Anterior cingulate cortex (tissue), 58 donors: ENCODE measurements around the gene PIF1.
"Not testable (repeated sequence)": the region's sequence is repeated elsewhere in the genome, so short reads cannot be mapped to it uniquely, and the experiment has no call there.

Source experiments
- DNase-seq, 58 donors: peaks; one replicate each; lab custom pipeline; 2025; lab: John Stamatoyannopoulos, UW

Gene PIF1

DNA sequence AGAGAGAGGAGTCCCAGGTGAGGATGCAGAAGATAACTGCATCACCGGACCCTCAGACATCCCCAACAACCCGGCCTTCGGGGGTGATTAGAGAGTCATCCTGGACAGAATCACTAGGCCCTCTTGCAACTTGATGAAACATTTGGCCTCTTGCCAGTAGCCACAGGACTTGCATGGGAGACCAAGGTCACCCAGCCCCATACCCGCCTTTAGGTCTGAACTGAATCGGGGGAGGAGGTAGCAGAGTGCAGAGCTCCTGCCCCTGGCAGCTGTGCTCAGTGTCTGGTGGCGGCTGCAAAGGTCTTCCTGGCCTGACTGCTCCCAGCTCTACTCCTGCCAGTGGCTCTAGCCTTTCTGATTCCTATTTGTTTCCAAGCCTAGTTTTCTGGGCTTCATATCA, 12.4 kb downstream of the PIF1 start:
- DNase-seq, result no peak

DNA sequence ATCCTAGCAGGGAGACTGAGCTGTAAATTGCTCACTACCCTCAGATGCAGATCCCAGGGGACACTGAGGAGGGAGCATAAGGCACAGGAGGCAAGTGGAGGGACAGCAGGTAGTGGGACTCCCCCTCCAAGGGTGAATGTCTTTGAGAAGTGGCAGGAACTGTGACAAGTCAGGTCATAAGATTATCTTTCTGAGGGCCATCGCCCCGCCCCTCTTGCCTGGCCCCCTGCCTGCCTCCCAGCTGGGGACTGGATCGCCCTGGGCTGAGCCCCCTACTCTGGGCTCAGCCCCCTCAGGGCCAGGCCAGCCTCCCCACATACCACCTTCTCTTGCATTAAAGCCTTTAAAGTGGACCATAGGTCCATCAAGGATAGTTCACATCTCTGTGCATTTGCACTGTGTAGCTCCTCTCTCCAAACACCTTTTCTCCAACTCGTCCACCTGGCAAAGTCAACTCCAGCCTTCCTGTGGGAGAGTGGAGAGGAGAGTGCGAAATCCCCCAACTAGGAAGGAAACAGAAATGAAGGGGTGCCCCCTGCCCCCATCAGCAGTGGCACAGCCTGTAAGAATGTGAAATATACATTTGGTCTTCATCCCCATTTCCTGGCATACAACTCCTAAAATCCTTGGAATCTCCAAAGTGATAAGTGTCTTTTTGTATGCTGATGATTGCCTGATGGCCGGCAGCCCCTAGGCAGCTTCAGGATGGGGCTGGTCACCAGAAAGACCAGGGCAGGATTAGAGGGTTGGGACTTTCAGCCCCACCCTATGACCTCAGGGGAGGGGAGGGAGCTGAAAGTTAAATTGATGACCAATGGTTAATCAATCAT, 14.7 kb downstream of the PIF1 start:
- no peak for DNase-seq

DNA sequence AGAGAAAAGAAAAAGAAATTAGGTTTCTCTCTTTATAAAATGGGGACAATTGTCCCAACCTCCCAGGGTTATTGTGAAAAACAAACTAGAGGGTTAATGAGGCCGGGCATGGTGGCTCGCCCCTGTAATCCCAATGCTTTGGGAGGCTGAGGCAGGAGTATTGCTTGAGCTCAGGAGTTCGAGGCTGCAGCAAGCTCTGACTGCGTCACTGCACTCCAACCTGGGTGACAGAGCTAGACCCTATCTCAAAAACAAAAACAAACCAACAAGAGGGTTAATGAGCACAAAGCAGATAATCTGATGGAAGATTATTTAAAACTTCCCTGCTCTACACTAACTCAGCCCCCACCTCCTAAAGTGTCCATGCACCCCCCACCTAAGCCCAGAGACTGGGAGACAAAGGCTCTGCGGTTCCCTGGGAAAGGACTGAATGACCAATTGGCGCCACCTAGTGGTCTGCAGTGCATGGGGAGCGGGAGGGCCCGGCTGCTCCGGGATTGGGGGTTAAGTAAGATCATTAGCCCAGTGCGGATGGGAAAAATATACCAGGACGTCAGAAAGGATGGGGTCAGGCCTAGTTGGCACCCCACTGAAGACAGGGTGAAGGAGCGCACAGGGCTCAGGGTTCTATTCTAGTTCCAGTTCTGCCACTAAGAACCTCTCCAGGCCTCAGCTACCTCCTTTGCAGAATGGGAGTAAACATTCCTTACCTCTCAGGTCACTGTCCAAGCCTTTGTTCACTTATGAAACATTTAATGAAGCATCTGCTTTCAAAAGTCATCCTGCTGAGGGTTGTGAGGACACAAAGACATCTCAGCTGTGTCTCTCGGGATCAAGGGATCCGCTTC, 15.6 kb downstream of the PIF1 start:
- DNase-seq, result peak in 55 of 58 donors; percentile 4 to 83 (median 46)

DNA sequence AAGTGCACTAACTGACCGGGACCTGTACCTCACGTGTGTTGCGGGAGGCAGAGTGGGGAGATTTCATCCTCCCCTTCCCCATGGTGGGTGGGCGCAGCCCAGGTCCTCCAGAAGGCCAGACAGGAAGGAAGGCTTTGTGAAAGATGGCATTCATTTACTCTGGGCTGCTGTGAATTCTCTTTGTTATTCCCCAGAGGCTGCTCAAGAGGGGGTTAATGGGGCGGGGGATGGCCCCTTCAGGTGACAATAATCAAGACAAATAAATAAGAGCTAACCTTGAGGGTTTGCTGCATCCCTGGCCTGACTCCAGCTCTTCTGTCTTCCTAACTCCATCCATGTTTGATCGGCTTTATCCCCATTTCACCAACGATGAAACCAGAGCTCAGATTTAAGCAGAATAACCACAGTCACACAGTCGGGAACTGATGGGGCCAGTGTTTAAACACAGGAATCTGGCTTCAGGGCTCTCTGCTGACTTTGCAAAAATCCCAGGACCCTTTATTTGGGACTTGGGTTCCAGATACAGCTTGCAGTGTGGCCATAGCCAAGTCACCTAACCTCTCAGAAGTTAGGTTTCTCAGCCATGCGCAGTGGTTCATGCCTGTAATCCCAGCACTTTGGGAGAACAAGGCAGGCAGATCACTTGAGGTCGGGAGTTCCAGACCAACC, 16.5 kb downstream of the PIF1 start:
- DNase-seq, result no peak

DNA sequence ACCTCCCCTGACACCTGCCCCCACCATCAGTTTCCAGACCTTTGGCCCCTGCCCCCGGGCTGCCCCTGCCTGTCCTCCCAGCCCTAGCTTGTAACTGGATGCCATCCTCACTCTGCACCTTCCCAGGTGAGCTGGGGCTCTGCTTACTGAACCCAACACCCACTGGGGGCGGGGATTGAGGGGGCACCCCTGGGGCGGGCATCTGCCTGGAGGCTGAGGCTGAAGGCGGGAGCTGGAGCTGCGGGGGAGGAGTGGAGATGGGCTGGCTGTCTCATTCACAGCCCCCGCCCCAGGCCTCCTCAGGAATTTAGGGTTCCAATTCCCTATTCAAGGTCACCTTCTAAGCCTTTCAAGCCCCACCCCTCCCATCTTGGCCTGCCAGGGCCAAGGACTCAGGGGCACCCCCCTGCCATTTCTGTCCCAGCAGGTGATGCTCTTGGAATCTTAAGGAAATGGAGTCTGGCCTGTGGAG, 17.7 kb downstream of the PIF1 start:
- no peak for DNase-seq

DNA sequence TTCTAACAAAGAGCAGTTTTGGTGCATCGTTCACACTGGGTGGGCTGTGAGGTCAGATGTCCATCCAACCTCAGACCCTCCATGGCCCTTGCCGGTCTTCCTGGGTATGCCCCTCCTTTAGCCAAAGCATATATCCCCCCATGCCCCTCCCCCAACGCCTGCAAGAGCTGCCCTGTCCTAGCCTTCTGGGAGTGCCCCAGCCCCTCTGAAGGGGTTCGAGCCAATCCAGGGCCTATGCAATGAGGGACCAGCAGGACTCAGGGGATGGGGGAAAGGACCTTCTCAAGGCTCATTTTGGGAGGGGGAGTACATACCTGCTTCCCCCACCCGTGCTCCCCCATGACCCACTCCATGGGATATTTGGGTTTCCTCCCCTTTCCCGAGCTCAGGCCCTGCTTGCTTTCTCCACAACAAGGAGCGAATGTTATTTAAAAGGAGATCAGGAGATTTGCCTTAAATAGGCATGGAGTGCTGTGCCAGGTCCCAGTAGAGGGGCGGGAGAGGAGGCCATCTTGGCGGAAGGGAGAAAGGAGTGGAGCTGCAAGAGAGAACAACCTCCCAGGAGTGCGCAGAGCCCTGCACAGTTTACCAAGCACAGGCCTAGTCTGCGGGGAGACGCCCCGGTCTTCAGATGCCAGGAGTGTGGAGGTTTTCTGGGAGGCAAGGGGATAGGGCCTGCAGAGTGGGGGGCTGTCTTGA, 18.2 kb downstream of the PIF1 start:
- DNase-seq, result no peak

DNA sequence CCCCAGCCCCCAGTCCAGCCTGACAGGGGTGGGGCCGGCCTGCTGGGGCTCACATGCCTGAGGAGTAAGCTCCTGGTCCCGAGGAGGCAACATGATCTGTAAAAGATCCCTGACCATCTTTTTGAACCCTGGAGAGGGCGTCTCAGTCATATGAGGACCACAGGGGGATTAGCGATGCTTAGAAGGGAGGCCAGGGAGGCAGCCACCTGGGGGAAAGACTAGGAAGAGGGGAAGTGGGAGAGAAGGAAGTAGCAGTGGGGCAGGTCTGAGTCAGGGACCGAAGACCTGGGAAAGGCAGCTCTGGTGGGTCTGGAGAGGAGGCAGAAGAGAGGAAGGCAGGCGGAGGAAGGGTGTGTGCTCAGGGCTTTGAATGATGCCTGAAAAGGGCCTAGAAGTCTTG, 18.9 kb downstream of the PIF1 start:
- no peak for DNase-seq

DNA sequence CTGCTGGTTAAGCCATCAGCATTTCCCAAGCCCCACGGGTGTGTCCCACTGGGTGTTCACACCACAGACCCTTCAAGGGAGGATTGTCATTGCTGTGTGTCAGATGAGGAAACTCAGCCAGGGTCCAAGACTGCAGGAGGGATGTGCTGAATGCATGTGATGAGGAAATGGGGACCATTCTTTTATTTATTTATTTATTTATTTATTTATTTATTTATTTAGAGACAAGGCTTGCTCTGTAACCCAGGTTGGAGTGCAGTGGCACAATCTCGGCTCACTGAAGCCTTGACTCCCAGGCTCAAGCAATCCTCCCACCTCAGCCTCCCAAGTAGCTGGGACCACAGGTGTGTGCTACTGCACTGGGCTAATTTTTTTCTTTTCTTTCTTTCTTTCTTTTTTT, 20.8 kb downstream of the PIF1 start:
- DNase-seq, result no peak

DNA sequence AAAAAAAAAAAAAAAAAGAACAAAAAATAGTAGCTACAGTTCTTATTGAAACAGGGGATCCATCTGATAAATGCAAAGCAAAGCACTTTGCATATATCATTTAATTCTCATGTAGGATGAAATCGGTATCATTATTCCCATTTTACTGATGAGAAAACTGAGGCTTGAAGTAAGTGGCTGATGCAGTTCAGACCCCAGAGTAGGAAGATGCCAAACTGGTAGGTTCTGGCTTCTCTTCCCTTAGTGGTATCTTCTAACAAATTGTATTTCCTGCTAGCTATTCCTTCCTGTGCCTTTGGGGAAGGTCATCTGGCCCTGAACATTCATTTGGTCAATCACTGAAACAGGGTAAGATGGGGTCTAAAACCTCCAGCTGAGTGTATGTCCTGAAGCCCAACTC, 21.9 kb downstream of the PIF1 start:
- DNase-seq, result no peak

DNA sequence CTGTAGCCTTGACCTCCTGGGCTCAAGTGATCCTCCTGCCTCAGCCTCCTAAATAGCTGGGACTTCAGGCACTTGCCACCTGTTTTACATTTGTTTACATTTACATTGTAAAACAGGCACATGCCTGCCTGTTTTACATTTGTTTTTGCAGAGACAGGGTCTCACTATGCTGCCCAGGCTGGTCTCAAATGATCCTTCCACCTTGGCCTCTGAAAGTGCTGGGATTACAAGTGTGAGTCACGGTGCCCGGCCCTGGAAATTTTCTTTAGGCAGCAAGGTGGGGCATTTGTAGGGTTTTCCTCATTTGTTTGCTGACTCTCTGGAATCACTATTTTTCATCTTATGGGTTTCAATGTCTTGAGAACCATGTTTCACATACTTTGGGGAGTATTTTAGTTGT, 25.0 kb downstream of the PIF1 start:
- no peak for DNase-seq

DNA sequence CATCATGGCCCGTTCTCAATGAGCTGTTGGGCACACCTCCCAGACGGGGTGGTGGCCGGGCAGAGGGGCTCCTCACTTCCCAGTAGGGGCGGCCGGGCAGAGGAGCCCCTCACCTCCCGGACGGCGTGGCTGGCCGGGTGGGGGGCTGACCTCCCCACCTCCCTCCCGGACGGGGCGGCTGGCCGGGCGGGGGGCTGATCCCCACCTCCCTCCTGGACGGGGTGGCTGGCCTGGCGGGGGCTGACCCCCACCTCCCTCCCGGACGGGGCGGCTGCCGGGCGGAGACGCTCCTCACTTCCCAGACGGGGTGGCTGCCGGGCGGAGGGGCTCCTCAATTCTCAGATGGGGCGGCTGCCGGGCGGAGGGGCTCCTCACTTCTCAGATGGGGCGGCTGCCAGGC, 26.5 kb downstream of the PIF1 start:
- not testable (repeated sequence) for DNase-seq

DNA sequence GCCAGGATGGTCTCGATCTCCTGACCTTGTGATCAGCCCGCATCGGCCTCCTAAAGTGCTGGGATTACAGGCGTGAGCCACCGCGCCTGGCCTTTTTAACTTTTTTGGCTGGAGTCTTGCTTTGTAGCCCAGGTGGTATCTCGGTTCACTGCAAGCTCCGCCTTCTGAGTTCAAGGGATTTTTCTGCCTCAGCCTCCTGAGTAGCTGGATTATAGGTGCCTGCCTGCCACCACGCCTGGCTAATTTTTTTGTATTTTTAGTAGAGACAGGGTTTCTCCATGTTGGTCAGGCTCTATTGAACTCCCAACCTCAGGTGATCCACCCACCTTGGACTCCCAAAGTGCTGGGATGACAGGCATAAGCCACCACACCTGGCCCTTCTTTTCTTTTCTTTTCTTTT, 29.5 kb downstream of the PIF1 start:
- not testable (repeated sequence) for DNase-seq

DNA sequence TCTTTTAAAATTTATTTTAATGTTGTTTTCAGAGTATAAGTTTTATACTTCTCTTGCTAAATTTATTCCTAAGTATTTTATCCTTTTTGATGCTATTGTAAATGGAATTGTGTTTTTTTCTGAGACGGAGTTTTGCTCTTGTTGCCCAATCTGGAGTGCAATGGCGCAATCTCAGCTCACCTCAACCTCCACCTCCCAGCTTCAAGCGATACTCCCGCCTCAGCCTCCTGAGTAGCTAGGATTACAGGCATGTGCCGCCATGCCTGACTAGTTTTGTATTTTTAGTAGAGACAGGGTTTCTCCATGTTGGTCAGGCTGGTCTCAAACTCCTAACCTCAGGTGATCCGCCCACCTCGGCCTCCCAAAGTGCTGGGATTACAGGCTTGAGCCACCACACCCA, 30.1 kb downstream of the PIF1 start:
- not testable (repeated sequence) for DNase-seq

DNA sequence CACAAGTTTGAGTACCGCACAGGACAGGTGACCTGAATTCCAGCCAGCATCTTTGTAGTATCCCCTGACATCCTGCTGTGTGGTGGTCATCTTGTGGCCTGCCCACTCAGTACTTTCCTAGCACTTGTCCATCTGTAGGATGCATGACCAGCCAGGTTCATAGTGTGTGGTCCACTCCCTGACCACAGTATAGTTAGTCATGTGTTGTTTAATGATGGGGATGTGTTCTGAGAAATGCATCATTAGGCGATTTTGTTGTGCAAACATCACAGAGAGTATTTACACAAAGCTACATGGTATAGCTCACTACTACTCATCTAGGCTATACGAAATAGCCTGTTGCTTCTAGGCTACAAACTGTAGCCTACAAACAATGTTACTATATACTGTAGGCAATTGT, 33.2 kb downstream of the PIF1 start:
- DNase-seq, result no peak

DNA sequence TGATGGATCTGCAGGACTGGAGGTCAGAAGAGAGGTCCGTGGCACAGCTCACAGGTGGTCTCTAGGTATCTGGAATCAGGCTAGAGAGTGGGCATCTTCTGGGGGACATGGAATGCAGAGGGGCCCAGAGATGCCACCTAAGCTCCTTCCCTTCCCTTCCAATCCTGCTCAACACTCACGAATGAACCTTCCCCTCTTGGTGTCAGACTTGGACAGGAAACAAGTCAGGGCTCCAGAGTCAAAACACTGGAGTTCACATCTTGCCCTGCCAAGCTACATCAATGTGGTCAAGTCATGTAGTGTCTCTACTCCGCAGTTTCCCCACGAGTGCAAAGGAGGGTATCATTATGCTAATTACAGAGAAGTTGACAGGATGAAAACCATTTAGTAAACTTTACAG, 34.0 kb downstream of the PIF1 start:
- no peak for DNase-seq

DNA sequence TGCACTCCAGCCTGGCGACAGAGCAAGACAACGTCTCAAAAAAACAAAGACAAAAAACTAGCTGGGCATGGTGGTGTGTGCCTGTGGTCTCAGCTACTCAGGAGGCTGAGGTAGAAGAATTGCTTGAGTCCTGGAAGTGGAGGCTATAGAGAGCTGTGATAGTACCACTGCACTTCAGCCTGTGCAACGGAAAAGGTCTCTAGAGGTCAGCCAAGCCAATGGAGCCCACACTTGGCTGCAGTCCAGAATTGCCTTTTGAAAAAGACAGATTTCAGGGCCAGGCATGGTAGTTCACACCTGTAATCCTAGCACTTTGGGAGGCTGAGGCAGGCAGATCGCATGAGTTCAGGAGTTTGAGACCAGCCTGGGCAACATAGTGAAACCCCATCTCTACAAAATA, 41.7 kb downstream of the PIF1 start:
- no peak for DNase-seq

DNA sequence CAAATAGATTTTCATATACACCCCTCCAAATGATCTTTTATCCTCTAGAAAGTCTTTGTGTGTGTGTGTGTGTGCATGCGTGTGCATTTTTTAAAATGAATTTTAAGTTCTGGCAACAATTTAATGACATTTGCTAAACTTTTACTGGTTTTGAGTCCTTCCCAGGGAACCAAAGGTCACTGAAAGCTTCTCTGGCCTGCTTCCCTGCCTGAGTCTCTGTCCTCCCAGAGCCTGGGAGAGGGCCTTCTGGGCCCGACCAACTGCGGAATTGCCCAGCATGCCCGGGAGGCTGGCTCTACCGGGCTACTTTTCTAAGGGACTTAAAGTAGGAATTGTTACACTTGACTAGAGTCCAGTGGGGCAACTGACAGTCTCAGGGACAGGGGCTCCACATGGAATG, 42.7 kb downstream of the PIF1 start:
- DNase-seq, result no peak

DNA sequence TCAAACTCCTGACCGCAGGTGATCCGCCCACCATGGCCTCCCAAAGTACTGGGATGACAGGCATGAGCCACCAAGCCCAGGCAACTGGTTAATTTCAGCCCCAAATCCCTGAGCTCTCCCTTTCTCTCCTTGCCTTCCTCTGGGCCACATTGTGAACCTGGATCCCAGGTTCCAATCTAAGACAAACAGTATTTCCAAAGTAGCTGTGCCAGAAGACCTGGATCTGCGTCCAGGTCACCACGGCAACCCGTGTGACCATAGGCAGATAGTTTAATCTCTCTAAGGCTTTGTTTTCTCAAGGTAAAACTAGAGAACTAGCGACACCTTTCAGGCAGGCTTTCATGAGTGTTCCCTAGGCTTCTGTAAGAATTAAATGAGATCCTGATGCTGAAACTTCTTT, 44.1 kb downstream of the PIF1 start:
- no peak for DNase-seq

DNA sequence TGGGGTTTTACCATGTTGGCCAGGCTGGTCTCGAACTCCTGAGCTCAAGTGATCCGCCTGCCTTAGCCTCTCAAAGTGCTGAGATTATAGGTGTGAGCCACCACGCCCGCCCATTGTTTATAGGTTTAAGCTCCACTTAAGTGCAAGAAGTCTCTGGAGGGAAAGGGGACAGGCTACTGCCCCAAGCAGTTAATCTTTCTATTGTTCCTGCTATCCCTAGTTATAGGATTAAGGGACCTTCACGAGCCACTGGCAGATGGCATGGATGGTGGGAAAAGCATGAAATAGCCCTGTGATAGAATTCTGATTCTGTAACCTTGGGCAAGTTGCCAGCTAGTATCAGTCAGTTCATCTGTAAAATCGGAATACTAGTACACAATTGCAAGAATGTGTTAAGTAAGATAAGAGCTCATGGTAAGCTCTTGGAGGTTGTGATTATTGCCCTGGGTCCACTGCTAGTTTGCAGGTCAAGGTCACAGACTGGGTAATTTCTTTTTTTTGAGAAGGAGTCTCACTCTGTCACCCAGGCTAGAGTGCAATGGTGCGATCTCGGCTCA, 44.8 kb downstream of the PIF1 start:
- no peak for DNase-seq

DNA sequence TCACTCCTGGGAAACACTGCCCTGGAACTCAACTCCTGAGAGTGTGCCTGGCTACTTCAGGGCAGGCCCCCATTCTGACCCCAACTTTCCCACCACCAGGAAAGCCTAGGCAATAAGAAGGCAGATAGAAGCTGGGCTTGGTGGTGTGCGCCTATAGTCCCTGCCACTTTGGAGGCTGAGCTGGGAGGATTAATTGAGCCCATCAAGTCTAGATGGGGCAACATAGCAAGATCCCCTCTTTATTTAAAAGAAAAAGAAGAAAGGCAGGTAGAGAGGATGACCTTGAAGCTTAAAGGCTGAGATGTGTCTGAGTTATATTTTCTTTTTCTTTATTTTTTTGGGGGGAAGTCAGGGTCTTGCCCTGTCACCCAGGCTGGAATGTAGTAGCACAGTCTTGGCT, 45.8 kb downstream of the PIF1 start:
- no peak for DNase-seq
